ENCODE data around the gene C4orf36.
A peak's percentile ranks its signal among the peaks of the same experiment; 100 is the strongest.

The C4orf36 gene

DNA sequence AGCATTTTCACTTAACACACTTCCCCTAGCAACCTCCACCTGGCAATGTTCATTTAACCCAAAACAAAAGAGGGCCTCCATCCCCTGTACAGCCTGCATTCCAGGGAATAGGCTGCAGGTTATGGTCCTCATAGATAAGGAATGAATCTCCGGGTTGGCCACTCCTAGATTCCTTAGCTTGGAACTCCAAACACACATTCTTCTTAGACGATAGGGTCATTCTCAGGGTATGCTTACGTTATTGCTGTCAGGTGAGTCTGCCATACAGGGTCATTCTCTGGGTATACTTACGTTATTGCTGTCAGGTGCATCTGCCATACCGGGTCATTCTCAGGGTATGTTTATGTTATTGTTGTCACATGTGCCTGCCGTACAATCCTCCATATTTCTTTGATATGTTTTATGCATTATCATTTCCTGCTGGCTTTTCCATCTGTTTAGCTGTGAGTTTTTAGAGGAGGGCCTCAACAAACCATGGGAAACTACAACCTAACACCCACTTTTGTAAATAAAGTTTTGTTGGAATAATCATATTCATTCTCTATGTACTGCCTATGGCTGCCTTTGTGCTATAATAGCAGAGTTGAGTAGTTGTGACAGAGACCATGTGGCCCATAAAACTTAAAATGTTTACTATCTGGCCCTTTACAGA is 34.3 kb upstream of the C4orf36 start:
- ChIA-PET POLR2A (ENCODE audit: low non-redundant PET) (no interaction called here), CTCF (interaction anchor here (0.6 to 1.2 kb wide), 3 partner anchors 54 to 293 kb away, joined by 3 read pairs; no protein-coding TSS in a partner anchor)
- peak; percentile 60 for DNase-seq (ENCODE audit: low spot score)
- TF ChIP-seq, protein P1, sequence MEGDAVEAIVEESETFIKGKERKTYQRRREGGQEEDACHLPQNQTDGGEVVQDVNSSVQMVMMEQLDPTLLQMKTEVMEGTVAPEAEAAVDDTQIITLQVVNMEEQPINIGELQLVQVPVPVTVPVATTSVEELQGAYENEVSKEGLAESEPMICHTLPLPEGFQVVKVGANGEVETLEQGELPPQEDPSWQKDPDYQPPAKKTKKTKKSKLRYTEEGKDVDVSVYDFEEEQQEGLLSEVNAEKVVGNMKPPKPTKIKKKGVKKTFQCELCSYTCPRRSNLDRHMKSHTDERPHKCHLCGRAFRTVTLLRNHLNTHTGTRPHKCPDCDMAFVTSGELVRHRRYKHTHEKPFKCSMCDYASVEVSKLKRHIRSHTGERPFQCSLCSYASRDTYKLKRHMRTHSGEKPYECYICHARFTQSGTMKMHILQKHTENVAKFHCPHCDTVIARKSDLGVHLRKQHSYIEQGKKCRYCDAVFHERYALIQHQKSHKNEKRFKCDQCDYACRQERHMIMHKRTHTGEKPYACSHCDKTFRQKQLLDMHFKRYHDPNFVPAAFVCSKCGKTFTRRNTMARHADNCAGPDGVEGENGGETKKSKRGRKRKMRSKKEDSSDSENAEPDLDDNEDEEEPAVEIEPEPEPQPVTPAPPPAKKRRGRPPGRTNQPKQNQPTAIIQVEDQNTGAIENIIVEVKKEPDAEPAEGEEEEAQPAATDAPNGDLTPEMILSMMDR (conservative IDR thresholded peaks at IDR 0.05; ENCODE audit: low read depth), result no peak
- no peak overlapping the region for H3K27ac ChIP-seq

DNA sequence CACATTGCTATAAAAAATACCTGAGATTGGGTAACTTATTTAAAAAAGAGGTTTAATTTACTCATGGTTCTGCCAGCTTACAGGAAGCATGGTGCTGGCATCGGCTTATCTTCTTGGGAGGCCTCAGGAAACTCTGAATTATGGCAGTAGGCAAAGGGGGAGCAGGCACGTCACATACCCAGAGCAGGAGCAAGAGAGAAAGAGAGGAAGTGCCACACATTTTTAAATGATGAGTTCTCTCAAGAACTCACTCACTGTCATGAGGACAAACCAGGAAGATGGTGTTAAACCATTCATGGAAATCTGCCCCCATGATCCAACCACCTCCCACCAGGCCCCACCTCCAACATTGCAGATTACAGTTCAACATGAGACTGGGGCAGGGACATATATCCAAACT is 32.6 kb upstream of the C4orf36 start:
- H3K27ac ChIP-seq, result peak overlapping the region; percentile 78
- ChIA-PET CTCF (interaction anchor here (0.6 kb wide), 2 partner anchors 68 to 168 kb away, joined by 3 read pairs; no protein-coding TSS in a partner anchor), POLR2A (ENCODE audit: low non-redundant PET) (no interaction called here)
- no peak for DNase-seq (ENCODE audit: low spot score)
- TF ChIP-seq, protein P1 (conservative IDR thresholded peaks at IDR 0.05; ENCODE audit: low read depth), result no peak

DNA sequence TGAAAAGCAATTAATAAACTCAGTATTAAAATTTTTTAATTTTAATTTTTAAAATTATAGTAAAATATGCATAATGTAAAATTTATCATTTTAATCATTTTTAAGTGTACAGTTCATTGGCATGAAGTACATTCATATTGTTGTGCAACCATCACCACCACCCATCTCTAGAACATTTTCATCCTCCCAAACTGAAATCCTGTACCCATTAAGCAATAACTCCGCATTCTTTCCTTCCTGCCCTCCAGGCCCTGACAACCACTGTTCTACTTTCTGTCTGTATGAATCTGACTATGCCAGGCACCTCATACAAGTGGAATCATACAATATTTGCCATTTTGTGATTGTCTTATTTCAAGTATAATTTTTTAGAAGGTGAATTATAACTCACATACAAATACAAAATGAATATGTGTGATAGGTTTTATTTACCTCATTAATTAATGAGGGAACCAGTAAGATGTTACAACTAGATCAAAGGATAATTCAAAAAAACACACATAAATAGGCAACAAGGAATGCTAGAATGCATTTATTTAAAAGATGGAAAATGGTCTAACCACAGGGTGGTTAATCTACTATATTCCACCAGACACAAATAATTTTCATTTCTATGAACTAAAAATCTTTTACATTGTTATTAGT is 29.5 kb upstream of the C4orf36 start:
- DNase-seq (ENCODE audit: low spot score), result no peak
- TF ChIP-seq, protein P1 (conservative IDR thresholded peaks at IDR 0.05; ENCODE audit: low read depth), result no peak
- H3K27ac ChIP-seq, result no peak overlapping the region
- CTCF ChIA-PET, result interaction anchor here (0.5 to 1.8 kb wide), 18 partner anchors 17 to 299 kb away, joined by 3 to 11 read pairs (median 4); partner anchors contain the start of gene KLHL8
- POLR2A ChIA-PET (ENCODE audit: low non-redundant PET), result no interaction called here

DNA sequence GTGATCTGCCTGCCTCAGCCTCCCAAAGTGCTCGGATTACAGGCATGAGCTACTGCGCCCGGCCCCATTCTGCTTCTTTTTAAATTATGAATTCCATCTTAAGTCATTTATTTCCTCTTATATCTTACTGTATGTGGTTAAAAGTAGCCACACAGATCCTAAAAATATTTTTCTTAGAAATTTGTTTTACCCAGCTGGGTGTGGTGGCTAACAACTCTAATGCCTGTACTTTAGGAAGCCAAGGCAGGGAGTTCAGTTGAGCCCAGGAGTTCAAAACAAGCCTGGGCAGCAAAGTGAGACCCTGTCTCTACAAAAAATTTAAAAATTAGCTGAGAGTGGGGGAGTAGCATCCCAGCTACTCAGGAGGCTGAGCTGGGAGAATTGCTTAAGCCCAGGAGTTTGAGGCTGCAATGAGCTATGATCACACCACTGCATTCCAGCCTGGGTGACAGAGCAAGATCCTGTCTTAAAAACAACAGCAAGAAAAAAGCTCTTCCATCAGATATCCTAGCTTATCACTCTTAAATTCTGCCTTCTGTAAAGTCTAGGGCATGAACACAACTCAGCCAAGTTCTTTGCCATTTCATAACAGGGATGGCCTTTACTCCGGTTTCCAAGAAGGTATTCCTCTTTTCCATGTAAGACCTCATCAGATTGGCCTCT is 27.5 kb upstream of the C4orf36 start:
- TF ChIP-seq, protein P1 (conservative IDR thresholded peaks at IDR 0.05; ENCODE audit: low read depth), result no peak
- CTCF ChIA-PET, result interaction anchor here (1.0 kb wide), 1 partner anchor 300 kb away, joined by 3 read pairs; no protein-coding TSS in a partner anchor
- DNase-seq (ENCODE audit: low spot score), result no peak
- POLR2A ChIA-PET (ENCODE audit: low non-redundant PET), result no interaction called here
- H3K27ac ChIP-seq, result no peak overlapping the region

DNA sequence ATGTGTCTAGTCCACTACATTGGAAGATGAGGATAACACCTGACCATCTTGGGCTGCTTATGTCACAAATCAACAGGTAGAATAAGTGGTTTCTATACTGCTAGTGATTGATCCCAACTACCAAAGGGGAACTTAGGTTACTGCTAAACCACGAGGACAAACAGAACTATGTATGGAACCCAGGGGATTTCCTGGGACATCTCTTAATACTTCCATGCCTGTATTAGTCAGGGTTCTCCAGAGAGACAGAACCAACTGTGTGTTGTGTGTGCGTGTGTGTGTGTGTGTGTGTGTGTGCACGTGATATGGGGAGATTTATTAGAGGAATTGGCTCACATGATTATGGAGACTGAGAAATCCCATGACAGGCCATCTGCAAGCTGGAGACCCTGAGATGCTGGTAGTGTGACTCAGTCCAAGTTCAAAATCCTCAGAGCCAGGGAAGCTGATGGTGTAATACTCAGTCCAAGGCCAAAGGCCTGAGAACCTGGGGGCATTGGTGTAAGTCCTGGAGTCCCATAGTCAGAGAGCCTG is 26.4 kb upstream of the C4orf36 start:
- ChIA-PET CTCF (interaction anchor here (0.6 kb wide), 1 partner anchor 201 kb away, joined by 7 read pairs; no protein-coding TSS in a partner anchor), POLR2A (ENCODE audit: low non-redundant PET) (no interaction called here)
- TF ChIP-seq, protein P1 (conservative IDR thresholded peaks at IDR 0.05; ENCODE audit: low read depth), result no peak
- no peak overlapping the region for H3K27ac ChIP-seq
- DNase-seq (ENCODE audit: low spot score), result no peak
